IPS-18a (cell line): Measurements from ENCODE around the gene COL4A2.
"Not testable (repeated sequence)": the region's sequence is repeated elsewhere in the genome, so short reads cannot be mapped to it uniquely, and the experiment has no call there.

Source experiments
- H3K27ac ChIP-seq: one replicate; pipeline ENCODE4 v1.5.1; 2013; ENCODE audit warnings: low read length
- H3K27me3 ChIP-seq: one replicate; pipeline ENCODE4 v1.6.1; 2013; ENCODE audit warnings: mild to moderate bottlenecking, low read length; ENCODE audit not compliant: control insufficient read depth, insufficient read depth
- H3K36me3 ChIP-seq: one replicate; pipeline ENCODE4 v1.6.1; 2013; ENCODE audit warnings: low read depth, low read length; ENCODE audit not compliant: control insufficient read depth
- H3K4me1 ChIP-seq: one replicate; pipeline ENCODE4 v1.6.1; 2013; ENCODE audit warnings: low read depth, low read length; ENCODE audit not compliant: control insufficient read depth
- H3K4me3 ChIP-seq: one replicate; pipeline ENCODE4 v1.5.1; 2013; ENCODE audit warnings: low read length
- H3K9ac ChIP-seq: one replicate; pipeline ENCODE4 v1.6.1; 2013; ENCODE audit warnings: mild to moderate bottlenecking, low read length, moderate library complexity
- H3K9me3 ChIP-seq: one replicate; pipeline ENCODE4 v1.6.1; 2013; ENCODE audit warnings: low read depth, low read length; ENCODE audit not compliant: control insufficient read depth

The COL4A2 gene

GRCh38 chr13:110311443-110312338 lies 4.6 kb downstream of the COL4A2 start:
- Histone ChIP-seq H3K9ac (no peak overlapping the region), H3K27ac (no peak overlapping the region), H3K36me3 (peaks cover 13% of the 10 kb centered on the region), H3K4me3 (no peak overlapping the region), H3K27me3 (peaks cover 20% of the 10 kb centered on the region), H3K4me1 (peaks cover 7% of the 10 kb centered on the region), H3K9me3 (no peaks in the 10 kb centered on the region)

DNA sequence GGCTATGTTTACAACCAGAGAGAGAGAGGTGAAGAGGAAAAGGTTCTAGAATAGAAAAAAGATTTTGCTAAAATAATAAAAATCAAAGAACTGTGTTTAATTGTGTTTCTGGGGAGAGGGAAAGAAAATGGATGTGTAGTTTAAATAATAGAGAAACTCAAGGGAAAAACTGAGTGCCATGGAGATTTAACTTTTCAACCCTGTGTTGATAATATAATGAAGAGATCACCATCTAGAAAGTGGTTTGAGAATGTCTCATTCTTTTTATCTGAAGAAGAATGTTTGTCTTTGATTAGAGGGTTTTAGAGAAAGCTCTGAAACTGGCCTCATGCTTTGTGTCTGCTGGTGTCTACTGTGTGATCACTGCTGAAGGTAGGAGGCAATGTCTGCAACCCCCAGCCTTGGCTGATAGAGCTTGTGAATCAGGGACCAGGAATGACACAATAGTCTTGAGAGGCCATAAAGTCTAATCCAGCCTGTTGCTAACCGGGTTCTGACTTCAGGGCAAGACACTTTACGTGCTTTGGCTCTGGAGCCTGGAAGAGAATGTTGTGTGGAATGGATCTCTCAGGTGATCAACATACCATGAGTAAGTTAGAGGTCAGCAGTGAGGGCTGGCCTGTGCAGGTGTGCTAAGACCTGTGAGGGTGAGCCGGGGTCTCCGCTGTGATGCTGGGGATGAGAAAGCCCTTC lies 5.4 kb downstream of the COL4A2 start:
- H3K4me1 ChIP-seq: peaks cover 7% of the 10 kb centered on the region
- no peaks in the 10 kb centered on the region for H3K9me3 ChIP-seq
- peaks cover 18% of the 10 kb centered on the region for H3K27me3 ChIP-seq
- H3K9ac ChIP-seq: no peak overlapping the region
- H3K27ac ChIP-seq: no peak overlapping the region
- H3K4me3 ChIP-seq: no peak overlapping the region
- H3K36me3 ChIP-seq: peaks cover 18% of the 10 kb centered on the region

DNA sequence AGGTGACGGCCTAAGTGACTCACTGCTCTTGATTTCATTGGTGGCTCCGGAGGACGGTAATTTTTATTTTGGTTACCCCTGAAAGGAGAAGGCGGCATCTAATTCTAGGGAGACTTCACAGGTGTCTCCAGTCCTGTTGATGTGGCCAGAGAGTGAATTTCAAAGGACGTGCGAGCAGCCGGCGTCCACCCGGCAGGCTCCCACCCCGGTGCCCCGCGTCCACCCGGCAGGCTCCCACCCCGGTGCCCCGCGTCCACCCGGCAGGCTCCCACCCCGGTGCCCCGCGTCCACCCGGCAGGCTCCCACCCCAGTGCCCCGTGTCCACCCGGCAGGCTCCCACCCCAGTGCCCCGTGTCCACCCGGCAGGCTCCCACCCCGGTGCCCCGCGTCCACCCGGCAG lies 6.2 kb downstream of the COL4A2 start:
- H3K9ac ChIP-seq, H3K4me1 ChIP-seq, H3K4me3 ChIP-seq, H3K9me3 ChIP-seq, H3K27ac ChIP-seq: not testable (repeated sequence)
- peaks cover 10% of the 10 kb centered on the region for H3K27me3 ChIP-seq
- peaks cover 18% of the 10 kb centered on the region for H3K36me3 ChIP-seq

DNA sequence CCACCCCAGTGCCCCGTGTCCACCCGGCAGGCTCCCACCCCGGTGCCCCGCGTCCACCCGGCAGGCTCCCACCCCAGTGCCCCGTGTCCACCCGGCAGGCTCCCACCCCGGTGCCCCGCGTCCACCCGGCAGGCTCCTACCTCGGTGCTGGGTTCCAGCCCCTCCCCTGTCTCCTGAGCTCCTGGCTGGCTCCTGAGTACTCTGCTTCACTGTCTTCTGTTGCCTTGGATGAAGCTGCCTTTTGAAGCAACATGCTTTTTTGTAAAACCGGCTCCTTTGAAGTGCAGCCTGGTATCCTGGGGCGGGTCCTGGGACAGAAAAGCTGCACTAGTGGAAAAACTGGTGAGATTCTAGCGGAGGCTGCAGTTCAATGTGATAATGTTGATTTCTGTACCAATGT lies 6.6 kb downstream of the COL4A2 start:
- not testable (repeated sequence) for H3K27me3 ChIP-seq, H3K9ac ChIP-seq, H3K4me1 ChIP-seq, H3K9me3 ChIP-seq, H3K27ac ChIP-seq, H3K4me3 ChIP-seq
- H3K36me3 ChIP-seq: peaks cover 18% of the 10 kb centered on the region

DNA sequence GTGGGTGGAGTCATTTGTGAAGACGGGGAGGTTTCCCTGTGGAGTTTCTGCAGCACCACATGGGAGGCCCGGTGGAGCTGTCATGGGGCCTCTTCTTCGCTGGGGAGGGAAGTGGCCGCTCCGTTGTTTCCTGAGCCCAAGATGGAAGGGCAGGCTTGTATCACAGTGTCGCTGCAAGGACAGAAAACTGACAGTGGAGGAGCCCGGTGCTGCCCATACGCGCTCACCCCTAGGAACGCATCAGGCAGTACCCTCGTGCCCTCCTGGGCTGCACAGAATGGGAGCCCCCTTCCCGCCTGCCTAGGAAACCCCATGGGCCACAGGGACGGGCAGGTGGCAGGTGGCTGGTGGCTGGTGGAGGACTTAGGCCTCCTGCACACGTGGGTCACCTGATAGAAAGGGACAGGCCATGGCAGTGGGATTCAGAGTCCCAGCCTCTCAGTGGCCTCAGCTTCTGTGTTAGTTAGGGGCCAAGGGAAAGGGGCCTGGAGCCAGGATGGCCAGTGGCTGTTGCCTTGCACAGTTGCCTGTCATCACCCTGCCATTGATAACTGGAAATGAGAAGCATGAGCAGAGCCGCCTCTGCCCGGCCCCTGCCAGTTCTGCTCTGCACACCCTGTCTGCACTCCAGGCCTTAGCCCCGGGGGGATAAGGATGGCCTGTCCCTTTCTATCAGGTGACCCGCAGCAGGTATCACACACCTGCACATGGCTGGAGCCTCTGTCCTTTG lies 7.6 kb downstream of the COL4A2 start:
- H3K9me3 ChIP-seq: no peaks in the 10 kb centered on the region
- H3K27me3 ChIP-seq: no peaks in the 10 kb centered on the region
- H3K4me3 ChIP-seq: no peak overlapping the region
- peaks cover 18% of the 10 kb centered on the region for H3K36me3 ChIP-seq
- no peak overlapping the region for H3K27ac ChIP-seq
- no peak overlapping the region for H3K9ac ChIP-seq
- H3K4me1 ChIP-seq: peaks cover 4% of the 10 kb centered on the region

DNA sequence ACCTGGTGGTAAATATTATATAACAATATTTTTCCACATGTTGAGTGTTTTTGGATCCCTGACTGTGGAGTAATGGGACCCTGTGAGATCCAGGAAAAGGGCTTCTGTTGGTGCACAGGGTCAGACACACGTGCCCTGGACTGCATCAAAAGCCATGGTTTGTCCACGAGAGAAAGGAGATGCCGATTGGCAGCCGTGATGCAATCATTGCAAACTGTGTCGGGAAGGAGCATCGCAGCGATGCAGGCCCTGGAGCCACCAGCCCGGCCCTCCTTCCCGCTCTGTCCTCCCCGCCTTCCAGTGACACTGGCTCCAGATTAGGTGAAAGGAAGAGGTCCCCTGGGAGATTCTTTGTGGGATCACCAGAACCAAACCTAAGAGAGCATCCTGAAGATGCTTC lies 9.1 kb downstream of the COL4A2 start:
- peaks cover 11% of the 10 kb centered on the region for H3K36me3 ChIP-seq
- H3K4me1 ChIP-seq: peaks cover 4% of the 10 kb centered on the region

GRCh38 chr13:110317093-110317492 lies 10.0 kb downstream of the COL4A2 start:
- no peak overlapping the region for H3K27ac ChIP-seq
- peaks cover 9% of the 10 kb centered on the region for H3K36me3 ChIP-seq
- peaks cover 4% of the 10 kb centered on the region for H3K4me1 ChIP-seq
- H3K27me3 ChIP-seq: no peaks in the 10 kb centered on the region
- no peaks in the 10 kb centered on the region for H3K9me3 ChIP-seq
- H3K9ac ChIP-seq: no peak overlapping the region
- H3K4me3 ChIP-seq: no peak overlapping the region

More for the DNA sequence above, 9.1 kb downstream of the COL4A2 start:
- Histone ChIP-seq H3K9ac (no peak overlapping the region), H3K27me3 (no peaks in the 10 kb centered on the region), H3K9me3 (no peaks in the 10 kb centered on the region), H3K27ac (no peak overlapping the region), H3K4me3 (no peak overlapping the region)

- no peak overlapping the region for H3K4me3 ChIP-seq
- H3K27me3 ChIP-seq: no peaks in the 10 kb centered on the region
- no peaks in the 10 kb centered on the region for H3K9me3 ChIP-seq
- H3K36me3 ChIP-seq: peaks cover 9% of the 10 kb centered on the region
- H3K9ac ChIP-seq: no peak overlapping the region
- H3K4me1 ChIP-seq: peaks cover 4% of the 10 kb centered on the region
- no peak overlapping the region for H3K27ac ChIP-seq
These were observed 10.6 kb downstream of the COL4A2 start for GRCh38 chr13:110317496-110318195.

- Histone ChIP-seq H3K4me3 (no peak overlapping the region), H3K4me1 (peaks cover 8% of the 10 kb centered on the region), H3K36me3 (peaks cover 9% of the 10 kb centered on the region), H3K9me3 (no peaks in the 10 kb centered on the region), H3K27ac (no peak overlapping the region), H3K27me3 (no peaks in the 10 kb centered on the region), H3K9ac (no peak overlapping the region)
These were observed 11.8 kb downstream of the COL4A2 start for GRCh38 chr13:110318920-110319319.

DNA sequence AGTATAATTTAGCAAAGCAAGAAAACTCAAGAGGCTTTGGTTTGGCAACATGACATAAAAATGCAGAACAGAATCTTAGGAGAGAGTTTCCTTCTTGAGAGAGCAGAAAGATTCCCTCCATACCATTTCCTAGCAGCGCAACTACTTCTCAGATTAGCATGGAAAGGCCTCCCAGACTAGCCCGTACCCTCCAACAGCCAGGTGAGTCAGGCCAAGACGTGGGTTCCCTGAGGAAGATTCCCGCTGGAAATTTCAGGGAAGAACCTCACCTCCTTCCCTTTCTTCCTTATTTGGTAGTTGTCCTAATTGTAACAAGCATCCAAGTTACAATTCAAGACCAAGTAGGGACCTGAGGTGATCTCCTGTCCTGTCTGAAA lies 12.3 kb downstream of the COL4A2 start:
- Histone ChIP-seq H3K27ac (no peak overlapping the region), H3K9ac (no peak overlapping the region), H3K4me1 (peaks cover 8% of the 10 kb centered on the region)

More for the DNA sequence above, 12.3 kb downstream of the COL4A2 start:
- H3K27me3 ChIP-seq: no peaks in the 10 kb centered on the region
- peaks cover 9% of the 10 kb centered on the region for H3K36me3 ChIP-seq
- H3K9me3 ChIP-seq: no peaks in the 10 kb centered on the region
- no peak overlapping the region for H3K4me3 ChIP-seq
